Neural cell (in vitro differentiated cells): ENCODE data around the gene SUMO4.

ENCODE experiments used
- CTCF ChIP-seq: fragments of 450-650 bp; IDR thresholded peaks from 2 replicates; pipeline ENCODE4 v1.5.1; 2014; ENCODE audit warnings: antibody characterized with exemption, mild to moderate bottlenecking, moderate library complexity; ENCODE audit not compliant: poor library complexity, severe bottlenecking
- EP300 ChIP-seq: fragments of 450-650 bp; conservative IDR thresholded peaks from 2 replicates; pipeline ENCODE4 v1.6.1; 2014; ENCODE audit warnings: antibody characterized with exemption, mild to moderate bottlenecking, moderate library complexity; ENCODE audit not compliant: poor library complexity, severe bottlenecking
- EZH2 ChIP-seq: fragments of 200-600, 300-800 bp; shearing (Covaris generic), sonication (generic); IDR thresholded peaks from 2 replicates; pipeline ENCODE4 v1.6.1; 2014; ENCODE audit warnings: antibody characterized with exemption, low read length, borderline replicate concordance, mild to moderate bottlenecking; ENCODE audit not compliant: insufficient read depth, poor library complexity, severe bottlenecking
- MXI1 ChIP-seq: fragments of 450-650 bp; conservative IDR thresholded peaks from 2 replicates; pipeline ENCODE4 v1.6.1; 2014; ENCODE audit warnings: antibody characterized with exemption, mild to moderate bottlenecking; ENCODE audit not compliant: poor library complexity, severe bottlenecking
- POLR2AphosphoS5 ChIP-seq: IDR thresholded peaks from 2 replicates; pipeline ENCODE4 v1.6.1; 2012
- RAD21 ChIP-seq: fragments of 450-650 bp; conservative IDR thresholded peaks from 2 replicates; pipeline ENCODE4 v1.6.1; 2014; ENCODE audit warnings: antibody characterized with exemption, mild to moderate bottlenecking, moderate library complexity
- REST ChIP-seq: IDR thresholded peaks from 2 replicates; pipeline ENCODE4 v1.6.1; 2012; ENCODE audit warnings: borderline replicate concordance
- SMC3 ChIP-seq: fragments of 450-650 bp; conservative IDR thresholded peaks from 2 replicates; pipeline ENCODE4 v1.6.1; 2014; ENCODE audit warnings: antibody characterized with exemption, mild to moderate bottlenecking, moderate library complexity; ENCODE audit not compliant: poor library complexity
- TAF1 ChIP-seq: IDR thresholded peaks from 2 replicates; pipeline ENCODE4 v1.6.1; 2012; ENCODE audit warnings: low read depth

GRCh38 chr6:149435919-149436586, 36.0 kb downstream of the SUMO4 start:
- TF ChIP-seq CTCF (no peak), EZH2 (no peak), RAD21 (no peak), SMC3 (no peak), EP300 (no peak), POLR2AphosphoS5 (no peak), MXI1 (no peak), TAF1 (no peak), REST (no peak)
